Skeletal muscle tissue (tissue), 4 donors: ENCODE measurements around the gene DNAH7. TPM values are rescaled to one million over a fixed set of nuclear protein-coding genes. Genes with fewer than 3 reads are reported as not detected.

Experiments used
- H3K27ac ChIP-seq: one replicate; pipeline ENCODE4 v1.7.0; 2013; ENCODE audit warnings: mild to moderate bottlenecking, low read depth, low read length, inconsistent platforms
- H3K27me3 ChIP-seq, 3 donors: one replicate each; pipeline ENCODE4 v1.7.0; 2013; ENCODE audit warnings: low read length in 3 of 3; ENCODE audit not compliant: control insufficient read depth in 3 of 3, insufficient read depth in 3 of 3
- H3K36me3 ChIP-seq, 3 donors: one replicate each; pipeline ENCODE4 v1.7.0; 2013; ENCODE audit warnings: low read length in 3 of 3; ENCODE audit not compliant: control insufficient read depth in 3 of 3, insufficient read depth in 3 of 3
- H3K4me1 ChIP-seq, 3 donors: one replicate each; pipeline ENCODE4 v1.7.0; 2013; ENCODE audit warnings: low read length in 3 of 3, mild to moderate bottlenecking in 3 of 3; ENCODE audit not compliant: control insufficient read depth in 3 of 3, insufficient read depth in 3 of 3
- H3K4me3 ChIP-seq, 3 donors: one replicate each; pipeline ENCODE4 v1.7.0; 2013; ENCODE audit warnings: low read length in 3 of 3
- H3K9ac ChIP-seq, 3 donors: one replicate each; pipeline ENCODE4 v1.7.0; 2013; ENCODE audit warnings: low read length in 3 of 3, mild to moderate bottlenecking in 3 of 3, moderate library complexity in 2 of 3, low read depth in 1 of 3
- H3K9me3 ChIP-seq, 3 donors: one replicate each; pipeline ENCODE4 v1.7.0; 2013; ENCODE audit warnings: low read length in 3 of 3; ENCODE audit not compliant: control insufficient read depth in 3 of 3
- total RNA-seq: library from RNA; depleted of rRNA; stranded (reverse); fragments of >200 nt; gene quantifications from one replicate; pipeline ENCODE4 v1.2.3, GENCODE V29; 2014
- donor health status: Osteomylitis.

DNAH7 gene
- total RNA-seq, 1 donor from 2014 or later, result under 0.01 TPM

GRCh38 chr2:195898505-195899191 lies 170.0 kb downstream of the DNAH7 start:
- H3K4me3 ChIP-seq, result no peak overlapping the region
- H3K36me3 ChIP-seq, result no peaks in the 10 kb centered on the region
- H3K9me3 ChIP-seq, result no peaks in the 10 kb centered on the region
- H3K4me1 ChIP-seq, result no peaks in the 10 kb centered on the region
- no peak overlapping the region for H3K27ac ChIP-seq
- H3K27me3 ChIP-seq, result no peaks in the 10 kb centered on the region
- no peak overlapping the region for H3K9ac ChIP-seq

GRCh38 chr2:195891081-195891480 lies 177.6 kb downstream of the DNAH7 start:
- no peaks in the 10 kb centered on the region for H3K36me3 ChIP-seq
- H3K4me1 ChIP-seq, result no peaks in the 10 kb centered on the region
- no peak overlapping the region for H3K27ac ChIP-seq

GRCh38 chr2:195879153-195879552 lies 189.5 kb downstream of the DNAH7 start:
- H3K4me3 ChIP-seq, result no peak overlapping the region
- H3K27ac ChIP-seq, result no peak overlapping the region
- H3K9me3 ChIP-seq, result no peaks in the 10 kb centered on the region
- H3K9ac ChIP-seq, result no peak overlapping the region
- H3K36me3 ChIP-seq, result no peaks in the 10 kb centered on the region
- no peaks in the 10 kb centered on the region for H3K27me3 ChIP-seq
- no peaks in the 10 kb centered on the region for H3K4me1 ChIP-seq

More at GRCh38 chr2:195891081-195891480, 177.6 kb downstream of the DNAH7 start:
- Histone ChIP-seq H3K9ac (no peak overlapping the region), H3K27me3 (no peaks in the 10 kb centered on the region), H3K4me3 (no peak overlapping the region), H3K9me3 (no peaks in the 10 kb centered on the region)

GRCh38 chr2:195871326-195871725 lies 197.3 kb downstream of the DNAH7 start:
- Histone ChIP-seq H3K9me3 (peaks cover 0 to 2% (median 0%) of the 10 kb centered on the region in 3 donors), H3K4me3 (no peak overlapping the region), H3K27me3 (no peaks in the 10 kb centered on the region), H3K36me3 (no peaks in the 10 kb centered on the region), H3K4me1 (no peaks in the 10 kb centered on the region), H3K9ac (no peak overlapping the region), H3K27ac (no peak overlapping the region)

- no peak overlapping the region for H3K9ac ChIP-seq
- H3K27me3 ChIP-seq, result no peaks in the 10 kb centered on the region
- H3K4me3 ChIP-seq, result no peak overlapping the region
- H3K9me3 ChIP-seq, result no peaks in the 10 kb centered on the region
- no peaks in the 10 kb centered on the region for H3K36me3 ChIP-seq
- H3K4me1 ChIP-seq, result no peaks in the 10 kb centered on the region
- no peak overlapping the region for H3K27ac ChIP-seq
Measured at GRCh38 chr2:195864316-195864715, 204.3 kb downstream of the DNAH7 start.

GRCh38 chr2:195863564-195863963 lies 205.1 kb downstream of the DNAH7 start:
- Histone ChIP-seq H3K9ac (no peak overlapping the region), H3K27me3 (no peaks in the 10 kb centered on the region), H3K4me3 (no peak overlapping the region), H3K9me3 (no peaks in the 10 kb centered on the region), H3K4me1 (no peaks in the 10 kb centered on the region), H3K27ac (no peak overlapping the region), H3K36me3 (no peaks in the 10 kb centered on the region)

- no peaks in the 10 kb centered on the region for H3K4me1 ChIP-seq
- H3K36me3 ChIP-seq, result no peaks in the 10 kb centered on the region
- no peak overlapping the region for H3K4me3 ChIP-seq
- no peak overlapping the region for H3K9ac ChIP-seq
- no peaks in the 10 kb centered on the region for H3K27me3 ChIP-seq
- no peaks in the 10 kb centered on the region for H3K9me3 ChIP-seq
- H3K27ac ChIP-seq, result no peak overlapping the region
Measured at GRCh38 chr2:195863121-195863520, 205.5 kb downstream of the DNAH7 start.

GRCh38 chr2:195861821-195862220 lies 206.8 kb downstream of the DNAH7 start:
- Histone ChIP-seq H3K27me3 (no peaks in the 10 kb centered on the region), H3K9ac (no peak overlapping the region), H3K4me1 (no peaks in the 10 kb centered on the region), H3K27ac (no peak overlapping the region), H3K9me3 (no peaks in the 10 kb centered on the region), H3K36me3 (no peaks in the 10 kb centered on the region), H3K4me3 (no peak overlapping the region)

- H3K27me3 ChIP-seq, result no peaks in the 10 kb centered on the region
Measured at GRCh38 chr2:195859513-195859912, 209.1 kb downstream of the DNAH7 start.

GRCh38 chr2:195857132-195857531 lies 211.5 kb downstream of the DNAH7 start:
- no peak overlapping the region for H3K27ac ChIP-seq
- no peaks in the 10 kb centered on the region for H3K27me3 ChIP-seq
- H3K4me1 ChIP-seq, result no peaks in the 10 kb centered on the region
- H3K4me3 ChIP-seq, result no peak overlapping the region
- no peak overlapping the region for H3K9ac ChIP-seq
- H3K36me3 ChIP-seq, result no peaks in the 10 kb centered on the region
- no peaks in the 10 kb centered on the region for H3K9me3 ChIP-seq

More at GRCh38 chr2:195859513-195859912, 209.1 kb downstream of the DNAH7 start:
- no peaks in the 10 kb centered on the region for H3K9me3 ChIP-seq
- no peak overlapping the region for H3K9ac ChIP-seq
- H3K4me3 ChIP-seq, result no peak overlapping the region
- H3K4me1 ChIP-seq, result no peaks in the 10 kb centered on the region
- no peaks in the 10 kb centered on the region for H3K36me3 ChIP-seq
- H3K27ac ChIP-seq, result no peak overlapping the region
